Measurements from ENCODE around the gene DDX51. TPM values are rescaled to one million over a fixed set of nuclear protein-coding genes. Genes with fewer than 3 reads are reported as not detected.

The DDX51 gene
- total and polyA plus RNA-seq, 2 experiments from 2014 or later: 12.4 to 18.3 TPM

- TF ChIP-seq ZNF462 (CRISPR knock-in tag; IDR thresholded peaks at IDR 0.05): no peak
These were observed 15.1 kb downstream of the DDX51 start (continued) for GRCh38 chr12:132129007-132129406.

DNA sequence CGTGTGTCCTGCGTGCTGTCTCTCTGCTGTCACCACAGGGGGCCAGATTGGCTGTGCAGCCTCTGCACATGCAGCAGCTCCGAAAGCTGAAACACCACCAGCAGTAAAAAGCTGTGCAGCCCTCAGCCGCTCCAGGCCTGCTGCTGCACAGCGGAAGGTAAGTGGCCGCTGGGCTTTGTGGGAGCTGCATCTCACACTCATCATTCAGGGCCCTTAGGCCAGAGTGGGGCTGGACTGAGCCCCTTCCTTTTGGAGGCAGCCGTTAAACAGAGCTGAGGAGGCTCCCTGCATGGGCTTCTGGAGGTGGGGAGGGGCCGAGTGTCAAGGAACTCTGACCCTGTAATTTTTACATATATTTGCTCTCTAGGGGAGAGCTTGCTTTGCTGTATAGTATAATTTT is 17.1 kb downstream of the DDX51 start:
- H3K27me3 Mint-ChIP-seq (ENCODE audit: insufficient read depth, low read depth, poor library complexity): peaks cover 17% of the 10 kb centered on the region
- peaks cover 92% of the 10 kb centered on the region for H3K36me3 Mint-ChIP-seq (ENCODE audit: low read depth)
- H3K4me2 ChIP-seq: no peak overlapping the region
- no peaks in the 10 kb centered on the region; the same call in 1 of the 2 replicates for H4K20me1 ChIP-seq (replicated peaks; ENCODE audit: insufficient read depth)
- no peaks in the 10 kb centered on the region for H3K9me2 ChIP-seq (ENCODE audit: insufficient read depth)
- H3K27me3 ChIP-seq (ENCODE audit: insufficient read depth): no peaks in the 10 kb centered on the region
- H3K4me1 Mint-ChIP-seq: no peaks in the 10 kb centered on the region; the same call in 2 of the 3 replicates
- H3K9me3 Mint-ChIP-seq: peaks cover 52% of the 10 kb centered on the region
- H3F3A ChIP-seq (replicated peaks; ENCODE audit: low read depth): no peaks in the 10 kb centered on the region
- no peak overlapping the region for H3K4me3 ChIP-seq
- ATAC-seq: no peak
- peaks cover 32% of the 10 kb centered on the region; the same call in 1 of the 2 replicates for H3K36me3 ChIP-seq (ENCODE audit: insufficient read depth)
- no peak overlapping the region for H2AFZ ChIP-seq
- no peak overlapping the region for H3K27ac ChIP-seq (ENCODE audit: low read depth)
- DNase-seq (ENCODE audit: low spot score): no peak
- H3K4me3 Mint-ChIP-seq: no peak overlapping the region
- H3K4me1 ChIP-seq (ENCODE audit: insufficient read depth): no peaks in the 10 kb centered on the region
- no peak overlapping the region for H3K27ac Mint-ChIP-seq
- no peaks in the 10 kb centered on the region for H3K79me2 ChIP-seq (replicated peaks; ENCODE audit: insufficient read depth)
- no peak for TF ChIP-seq ZNF114 (CRISPR knock-in tag; IDR thresholded peaks at IDR 0.05)
- no peak for TF ChIP-seq JUNB (IDR thresholded peaks at IDR 0.05; ENCODE audit: unreplicated experiment)
- TF ChIP-seq, protein P1, sequence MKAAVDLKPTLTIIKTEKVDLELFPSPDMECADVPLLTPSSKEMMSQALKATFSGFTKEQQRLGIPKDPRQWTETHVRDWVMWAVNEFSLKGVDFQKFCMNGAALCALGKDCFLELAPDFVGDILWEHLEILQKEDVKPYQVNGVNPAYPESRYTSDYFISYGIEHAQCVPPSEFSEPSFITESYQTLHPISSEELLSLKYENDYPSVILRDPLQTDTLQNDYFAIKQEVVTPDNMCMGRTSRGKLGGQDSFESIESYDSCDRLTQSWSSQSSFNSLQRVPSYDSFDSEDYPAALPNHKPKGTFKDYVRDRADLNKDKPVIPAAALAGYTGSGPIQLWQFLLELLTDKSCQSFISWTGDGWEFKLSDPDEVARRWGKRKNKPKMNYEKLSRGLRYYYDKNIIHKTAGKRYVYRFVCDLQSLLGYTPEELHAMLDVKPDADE (IDR thresholded peaks at IDR 0.05): no peak
- TF ChIP-seq EZH2phosphoT487 (IDR thresholded peaks at IDR 0.05; ENCODE audit: unreplicated experiment): no peak
- no peak for TF ChIP-seq REST (IDR thresholded peaks at IDR 0.05; ENCODE audit: unreplicated experiment)
- TF ChIP-seq EZH2 (IDR thresholded peaks at IDR 0.05; ENCODE audit: low read depth, unreplicated experiment): no peak
- no peak for TF ChIP-seq POLR2AphosphoS5 (IDR thresholded peaks at IDR 0.05; ENCODE audit: low read depth)

Data from GM23338 (cell line).